ENCODE data around the gene DTWD2. TPM values are rescaled to one million over a fixed set of nuclear protein-coding genes. Genes with fewer than 3 reads are reported as not detected.

Gene DTWD2
- total RNA-seq, 1 experiment from 2014 or later = 10.0 TPM

DNA sequence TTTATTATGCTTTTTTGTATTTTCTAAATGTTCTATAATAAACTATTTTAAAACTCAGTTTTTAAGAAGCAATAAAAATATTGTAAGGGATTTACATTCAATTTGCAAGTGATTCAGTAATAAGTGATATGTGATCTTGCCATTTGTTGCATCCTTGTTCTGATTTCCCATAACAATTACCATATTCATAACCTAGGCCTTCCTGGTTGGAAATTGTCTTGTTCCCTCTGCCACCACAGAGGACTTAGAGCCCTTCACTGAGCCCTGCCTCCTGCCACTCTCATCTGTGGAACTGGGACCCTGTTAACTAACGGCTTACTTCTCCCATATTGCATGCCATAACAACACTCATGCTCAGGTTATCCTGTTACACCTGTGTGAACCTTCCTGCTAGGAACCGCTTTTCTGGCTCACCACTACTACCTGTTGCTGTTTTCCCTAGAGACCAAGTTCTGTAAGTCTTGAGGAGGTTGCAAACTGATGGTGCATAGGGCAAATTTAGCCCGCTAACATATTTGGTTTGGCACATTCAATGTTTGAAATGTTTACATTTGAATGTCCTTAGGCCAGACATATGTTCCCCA lies 32.9 kb upstream of the DTWD2 start:
- DNase-seq (ENCODE audit: low read depth, low spot score) (no peak), ATAC-seq (no peak)
- no peaks in the 10 kb centered on the region for H3K9me3 ChIP-seq (ENCODE audit: control insufficient read depth, insufficient read depth, low read depth, low read length)
- no peaks in the 10 kb centered on the region; the same call in 1 of the 2 replicates for H3K27me3 ChIP-seq (ENCODE audit: control insufficient read depth, insufficient read depth, low read length)
- intact Hi-C loops (cut with micrococcal nuclease; ENCODE audit: unreplicated experiment) (loop anchor here (10.0 kb wide), 1 partner anchor 314 kb away; no protein-coding TSS in a partner anchor), in situ Hi-C loops (cut with HindIII; ENCODE audit: low pct_unique_long_range_greater_than_20kb, low sequenced_read_pairs) (no loop called here)
- H3K36me3 ChIP-seq (ENCODE audit: control insufficient read depth, insufficient read depth, low read length) = no peaks in the 10 kb centered on the region
- BruUV-seq (replicated peaks) = no TSS peak
- H3K4me1 ChIP-seq (ENCODE audit: control insufficient read depth, insufficient read depth, low read length) = no peaks in the 10 kb centered on the region
- ChIA-PET POLR2A (no interaction called here), CTCF (interaction anchor here (1.5 kb wide), 2 partner anchors 314 to 391 kb away, joined by 6 read pairs; no protein-coding TSS in a partner anchor)
- no peak overlapping the region for H3K27ac ChIP-seq (ENCODE audit: low read length)
- TF ChIP-seq SIN3A (IDR thresholded peaks at IDR 0.05; ENCODE audit: borderline replicate concordance, insufficient read depth, low read depth, low read length) = no peak
- TF ChIP-seq, protein P1, sequence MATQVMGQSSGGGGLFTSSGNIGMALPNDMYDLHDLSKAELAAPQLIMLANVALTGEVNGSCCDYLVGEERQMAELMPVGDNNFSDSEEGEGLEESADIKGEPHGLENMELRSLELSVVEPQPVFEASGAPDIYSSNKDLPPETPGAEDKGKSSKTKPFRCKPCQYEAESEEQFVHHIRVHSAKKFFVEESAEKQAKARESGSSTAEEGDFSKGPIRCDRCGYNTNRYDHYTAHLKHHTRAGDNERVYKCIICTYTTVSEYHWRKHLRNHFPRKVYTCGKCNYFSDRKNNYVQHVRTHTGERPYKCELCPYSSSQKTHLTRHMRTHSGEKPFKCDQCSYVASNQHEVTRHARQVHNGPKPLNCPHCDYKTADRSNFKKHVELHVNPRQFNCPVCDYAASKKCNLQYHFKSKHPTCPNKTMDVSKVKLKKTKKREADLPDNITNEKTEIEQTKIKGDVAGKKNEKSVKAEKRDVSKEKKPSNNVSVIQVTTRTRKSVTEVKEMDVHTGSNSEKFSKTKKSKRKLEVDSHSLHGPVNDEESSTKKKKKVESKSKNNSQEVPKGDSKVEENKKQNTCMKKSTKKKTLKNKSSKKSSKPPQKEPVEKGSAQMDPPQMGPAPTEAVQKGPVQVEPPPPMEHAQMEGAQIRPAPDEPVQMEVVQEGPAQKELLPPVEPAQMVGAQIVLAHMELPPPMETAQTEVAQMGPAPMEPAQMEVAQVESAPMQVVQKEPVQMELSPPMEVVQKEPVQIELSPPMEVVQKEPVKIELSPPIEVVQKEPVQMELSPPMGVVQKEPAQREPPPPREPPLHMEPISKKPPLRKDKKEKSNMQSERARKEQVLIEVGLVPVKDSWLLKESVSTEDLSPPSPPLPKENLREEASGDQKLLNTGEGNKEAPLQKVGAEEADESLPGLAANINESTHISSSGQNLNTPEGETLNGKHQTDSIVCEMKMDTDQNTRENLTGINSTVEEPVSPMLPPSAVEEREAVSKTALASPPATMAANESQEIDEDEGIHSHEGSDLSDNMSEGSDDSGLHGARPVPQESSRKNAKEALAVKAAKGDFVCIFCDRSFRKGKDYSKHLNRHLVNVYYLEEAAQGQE (IDR thresholded peaks at IDR 0.05; ENCODE audit: insufficient read depth in 1 of 2, low read depth in 2 of 2, low read length in 1 of 2) = no peak
- TF ChIP-seq TCF7L2 (IDR thresholded peaks at IDR 0.05; ENCODE audit: low read depth, low read length) = no peak
- TF ChIP-seq POLR2AphosphoS5 (IDR thresholded peaks at IDR 0.05; ENCODE audit: low read depth, low read length) = no peak
- TF ChIP-seq, protein P2, sequence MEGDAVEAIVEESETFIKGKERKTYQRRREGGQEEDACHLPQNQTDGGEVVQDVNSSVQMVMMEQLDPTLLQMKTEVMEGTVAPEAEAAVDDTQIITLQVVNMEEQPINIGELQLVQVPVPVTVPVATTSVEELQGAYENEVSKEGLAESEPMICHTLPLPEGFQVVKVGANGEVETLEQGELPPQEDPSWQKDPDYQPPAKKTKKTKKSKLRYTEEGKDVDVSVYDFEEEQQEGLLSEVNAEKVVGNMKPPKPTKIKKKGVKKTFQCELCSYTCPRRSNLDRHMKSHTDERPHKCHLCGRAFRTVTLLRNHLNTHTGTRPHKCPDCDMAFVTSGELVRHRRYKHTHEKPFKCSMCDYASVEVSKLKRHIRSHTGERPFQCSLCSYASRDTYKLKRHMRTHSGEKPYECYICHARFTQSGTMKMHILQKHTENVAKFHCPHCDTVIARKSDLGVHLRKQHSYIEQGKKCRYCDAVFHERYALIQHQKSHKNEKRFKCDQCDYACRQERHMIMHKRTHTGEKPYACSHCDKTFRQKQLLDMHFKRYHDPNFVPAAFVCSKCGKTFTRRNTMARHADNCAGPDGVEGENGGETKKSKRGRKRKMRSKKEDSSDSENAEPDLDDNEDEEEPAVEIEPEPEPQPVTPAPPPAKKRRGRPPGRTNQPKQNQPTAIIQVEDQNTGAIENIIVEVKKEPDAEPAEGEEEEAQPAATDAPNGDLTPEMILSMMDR (IDR thresholded peaks at IDR 0.05) = no peak
- H3K4me3 ChIP-seq (ENCODE audit: low read depth in 2 of 2, low read length in 2 of 2) = no peak overlapping the region

DNA sequence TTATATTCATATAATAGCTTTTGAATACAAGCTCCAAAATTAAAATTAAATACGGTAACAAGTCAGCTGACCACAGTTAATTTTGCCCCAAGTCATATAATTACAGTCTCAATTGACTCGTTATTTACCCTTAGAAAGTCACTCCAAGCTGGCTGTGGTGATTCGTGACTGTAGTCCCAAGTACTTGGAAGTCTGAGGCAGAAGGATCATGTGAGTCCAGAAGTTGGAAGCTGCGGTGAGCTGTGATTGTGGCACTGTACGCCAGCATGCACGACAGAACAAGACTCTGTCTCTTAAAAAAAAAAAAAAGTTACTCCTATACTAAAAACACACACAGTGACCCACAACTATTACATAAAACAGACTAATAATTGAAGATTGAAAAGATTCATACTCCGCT lies 31.6 kb upstream of the DTWD2 start:
- H3K4me3 ChIP-seq (ENCODE audit: low read depth in 2 of 2, low read length in 2 of 2) = no peak overlapping the region
- intact Hi-C loops (cut with micrococcal nuclease; ENCODE audit: unreplicated experiment) = loop anchor here (10.0 kb wide), 1 partner anchor 315 kb away; no protein-coding TSS in a partner anchor
- POLR2A ChIA-PET = no interaction called here
- no TSS peak for BruUV-seq (replicated peaks)
- H3K36me3 ChIP-seq (ENCODE audit: control insufficient read depth, insufficient read depth, low read length) = no peaks in the 10 kb centered on the region
- no peak for DNase-seq (ENCODE audit: low read depth, low spot score)
- TF ChIP-seq POLR2AphosphoS5 (IDR thresholded peaks at IDR 0.05; ENCODE audit: low read depth, low read length) = no peak
- TF ChIP-seq, protein P1 (IDR thresholded peaks at IDR 0.05; ENCODE audit: insufficient read depth in 1 of 2, low read depth in 2 of 2, low read length in 1 of 2) = no peak
- TF ChIP-seq SIN3A (IDR thresholded peaks at IDR 0.05; ENCODE audit: borderline replicate concordance, insufficient read depth, low read depth, low read length) = no peak
- TF ChIP-seq TCF7L2 (IDR thresholded peaks at IDR 0.05; ENCODE audit: low read depth, low read length) = no peak
- TF ChIP-seq, protein P2 (IDR thresholded peaks at IDR 0.05) = no peak
- ATAC-seq = no peak
- H3K4me1 ChIP-seq (ENCODE audit: control insufficient read depth, insufficient read depth, low read length) = no peaks in the 10 kb centered on the region
- H3K9me3 ChIP-seq (ENCODE audit: control insufficient read depth, insufficient read depth, low read depth, low read length) = no peaks in the 10 kb centered on the region
- CTCF ChIA-PET = no interaction called here
- H3K27me3 ChIP-seq (ENCODE audit: control insufficient read depth, insufficient read depth, low read length) = peaks cover 3% of the 10 kb centered on the region; the same call in 1 of the 2 replicates
- no peak overlapping the region for H3K27ac ChIP-seq (ENCODE audit: low read length)
- in situ Hi-C loops (cut with HindIII; ENCODE audit: low pct_unique_long_range_greater_than_20kb, low sequenced_read_pairs) = no loop called here
